SKM-1 (cell line): ENCODE results near the gene ZNF106.

Source experiments
- DNase-seq: peaks from one replicate; lab custom pipeline; 2025; ENCODE audit not compliant: unreplicated experiment; lab: John Stamatoyannopoulos, UW

The ZNF106 gene

DNA sequence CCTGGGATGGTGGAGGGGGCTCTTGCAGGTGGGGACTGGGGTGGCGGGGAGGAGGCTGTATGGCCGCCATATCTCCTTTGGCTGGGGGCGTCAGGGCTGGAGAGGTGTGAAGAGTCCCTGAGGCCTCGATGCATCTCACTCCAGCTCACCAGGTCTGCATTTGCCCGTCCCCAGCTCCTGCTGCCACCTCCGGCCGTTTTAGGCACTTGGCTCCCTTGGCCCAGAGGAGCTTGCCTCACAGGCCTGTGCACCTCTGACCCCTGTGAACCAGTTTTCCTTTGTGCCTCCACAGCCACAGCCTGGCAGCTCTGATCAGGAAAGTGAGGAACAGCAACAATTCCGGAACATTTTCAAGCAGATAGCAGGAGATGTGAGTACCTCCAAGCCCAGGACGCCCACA, 81.9 kb downstream of the ZNF106 start:
- no peak for DNase-seq

GRCh38 chr15:42408178-42408577, 82.8 kb downstream of the ZNF106 start:
- no peak for DNase-seq

DNA sequence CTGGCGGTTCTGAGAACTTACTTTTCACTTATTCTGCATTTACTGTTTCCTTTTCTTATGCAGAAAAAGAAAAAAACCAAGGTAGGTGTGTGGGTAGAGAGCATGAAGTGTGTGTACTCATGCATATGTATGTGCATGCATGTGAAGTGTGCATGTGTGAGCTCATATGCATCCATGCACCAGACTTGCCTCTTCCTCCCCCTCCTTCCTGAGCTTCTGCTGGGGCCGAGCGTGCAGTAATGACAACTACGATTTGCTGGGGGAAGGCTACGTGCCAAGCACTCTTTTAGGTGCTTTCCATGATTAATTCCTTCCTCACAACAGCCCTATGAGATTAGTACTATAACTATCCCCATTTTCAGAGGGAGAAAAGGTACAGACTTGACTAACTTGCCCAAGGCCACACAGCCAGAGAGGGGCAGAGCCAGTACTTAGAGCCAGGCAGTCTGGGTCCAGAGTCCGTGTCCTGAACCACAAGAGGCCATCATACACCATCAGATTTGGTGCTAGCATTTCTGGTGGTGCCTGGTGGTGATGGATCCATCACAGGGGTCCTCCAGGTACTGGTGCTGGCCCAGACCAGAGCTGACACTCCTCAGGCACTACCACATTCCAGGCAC, 85.0 kb downstream of the ZNF106 start:
- DNase-seq = no peak

DNA sequence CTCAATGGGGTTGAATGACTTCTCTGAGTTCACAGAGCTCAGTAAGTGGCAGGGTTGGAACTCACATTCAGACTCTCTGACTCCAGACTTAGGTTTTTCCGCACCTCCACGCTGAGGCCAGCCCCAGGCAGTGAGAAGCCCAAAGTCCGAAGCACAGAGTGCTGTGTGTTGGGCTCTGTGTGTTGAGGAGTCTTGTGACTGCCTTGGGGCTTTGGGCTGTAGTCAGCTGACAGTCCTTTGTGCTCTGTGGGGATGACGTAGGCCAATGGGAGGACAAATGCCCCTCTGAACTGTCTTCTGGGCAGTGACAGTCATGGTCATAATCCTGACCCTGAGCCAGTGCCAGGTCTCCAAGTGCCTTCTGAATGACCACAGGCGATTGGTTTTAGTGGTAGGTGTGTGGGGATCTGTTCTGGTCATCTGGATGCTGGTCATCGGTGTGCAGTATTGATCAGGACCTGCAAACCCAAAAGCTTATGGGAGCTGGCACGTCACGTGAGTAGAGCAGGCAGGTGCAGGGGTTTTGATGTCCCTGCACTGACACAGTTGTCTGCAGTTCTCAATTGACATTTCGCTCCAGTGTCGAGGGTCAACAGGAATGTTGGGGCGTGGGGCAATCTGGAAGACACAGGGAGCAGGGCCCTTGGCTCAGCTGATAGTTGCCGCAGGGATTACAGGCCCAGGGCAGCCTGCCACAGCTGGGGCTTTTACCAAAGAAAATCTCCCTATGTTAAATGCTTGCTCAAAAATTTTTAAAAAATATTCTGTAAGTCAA, 86.3 kb downstream of the ZNF106 start:
- DNase-seq = no peak

DNA sequence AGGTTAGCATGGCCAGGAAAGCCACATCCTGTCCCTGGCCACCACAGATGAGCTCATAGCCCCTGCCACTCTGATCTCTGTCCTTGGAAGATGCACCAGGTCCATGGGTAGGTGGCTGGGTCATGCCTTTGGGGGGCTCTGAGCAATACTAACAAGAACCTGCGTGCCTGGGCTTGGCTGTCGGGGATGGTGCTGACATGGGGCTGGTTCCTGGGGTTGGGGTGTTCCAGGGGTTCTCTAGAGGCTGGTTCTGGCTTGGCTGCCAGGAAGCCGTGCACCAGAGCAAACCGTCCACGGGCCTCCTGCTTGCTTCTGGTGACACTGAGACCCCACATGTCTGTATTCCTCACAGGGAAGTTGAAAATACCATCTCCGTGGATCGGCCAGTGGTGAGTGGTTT, 87.6 kb downstream of the ZNF106 start:
- DNase-seq = no peak

- DNase-seq = no peak
Observed at GRCh38 chr15:42402455-42403205, 88.3 kb downstream of the ZNF106 start.

DNA sequence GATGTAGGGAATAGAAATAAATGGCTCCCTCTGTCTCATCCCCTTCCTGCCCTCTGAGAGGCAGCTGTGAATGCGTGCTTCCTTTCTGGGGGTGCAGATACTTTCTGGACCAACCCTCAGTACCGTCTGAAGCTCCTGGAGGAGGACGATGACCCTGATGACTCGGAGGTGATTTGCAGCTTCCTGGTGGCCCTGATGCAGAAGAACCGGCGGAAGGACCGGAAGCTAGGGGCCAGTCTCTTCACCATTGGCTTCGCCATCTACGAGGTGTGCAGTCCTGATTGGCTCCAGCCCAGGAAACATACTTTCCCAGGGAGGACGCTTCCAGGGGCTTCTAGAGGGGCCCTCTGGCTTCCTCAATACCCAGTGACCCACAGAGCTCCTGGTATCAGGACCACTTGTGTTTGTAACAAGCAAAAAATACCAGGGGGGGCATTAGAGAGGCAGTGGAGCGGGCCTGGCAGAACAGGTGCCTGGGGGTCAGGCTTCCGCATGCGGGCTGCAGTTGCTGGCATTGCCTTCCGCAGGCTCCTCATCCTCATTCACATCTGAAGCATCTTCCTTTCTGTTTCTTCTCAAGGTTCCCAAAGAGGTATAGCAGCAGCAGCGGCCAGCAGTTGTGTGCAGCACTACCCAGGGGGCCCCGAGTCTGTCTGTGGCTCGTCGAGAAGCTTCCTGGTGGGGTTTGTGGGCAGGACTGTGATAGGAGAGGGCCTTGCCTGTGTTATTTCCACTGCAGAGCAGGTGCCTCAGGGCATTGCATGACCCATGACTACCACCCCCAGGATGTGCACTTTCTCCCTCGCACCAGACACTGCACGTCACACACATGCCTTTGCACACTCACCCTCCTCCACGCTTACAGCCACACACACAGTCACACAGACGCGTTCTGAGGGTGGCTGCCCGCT, 89.1 kb downstream of the ZNF106 start:
- DNase-seq = no peak

DNA sequence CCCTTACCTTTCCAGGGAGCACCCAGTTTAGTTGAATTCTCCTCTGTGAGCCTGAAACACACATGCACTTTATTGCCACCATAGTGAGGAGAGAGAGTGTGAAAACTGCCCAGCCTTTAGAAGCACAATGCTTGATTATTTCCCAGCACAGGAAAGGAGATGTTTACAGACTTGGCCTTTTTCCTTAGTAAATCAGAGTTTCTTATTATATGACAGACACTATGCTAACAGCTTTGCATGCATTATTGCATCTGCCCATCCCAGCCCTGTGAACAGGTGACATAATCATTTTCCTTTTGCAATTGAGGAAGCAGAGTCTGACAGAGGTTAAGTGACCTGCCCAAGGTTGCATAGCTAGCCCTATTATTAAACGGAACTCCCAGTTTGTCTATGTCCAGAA, 95.1 kb downstream of the ZNF106 start:
- no peak for DNase-seq

- no peak for DNase-seq
Observed at GRCh38 chr15:42394106-42394505, 96.8 kb downstream of the ZNF106 start.

GRCh38 chr15:42392309-42393024, 98.5 kb downstream of the ZNF106 start:
- no peak for DNase-seq

DNA sequence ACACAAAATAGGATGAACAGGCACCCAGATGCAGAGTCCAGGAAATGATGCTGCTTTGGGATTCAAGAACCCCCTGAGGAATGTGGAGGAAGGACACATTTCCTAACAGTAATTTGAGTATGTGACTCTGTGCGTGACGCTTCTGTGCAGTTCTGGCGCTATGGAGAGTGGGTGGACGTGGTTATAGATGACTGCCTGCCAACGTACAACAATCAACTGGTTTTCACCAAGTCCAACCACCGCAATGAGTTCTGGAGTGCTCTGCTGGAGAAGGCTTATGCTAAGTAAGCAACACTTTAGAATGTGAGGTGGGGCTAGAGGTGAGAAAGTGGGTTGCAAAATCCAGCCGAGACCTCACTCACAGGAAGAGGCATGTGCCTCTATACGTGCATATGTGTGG, 103.3 kb downstream of the ZNF106 start:
- DNase-seq = no peak

DNA sequence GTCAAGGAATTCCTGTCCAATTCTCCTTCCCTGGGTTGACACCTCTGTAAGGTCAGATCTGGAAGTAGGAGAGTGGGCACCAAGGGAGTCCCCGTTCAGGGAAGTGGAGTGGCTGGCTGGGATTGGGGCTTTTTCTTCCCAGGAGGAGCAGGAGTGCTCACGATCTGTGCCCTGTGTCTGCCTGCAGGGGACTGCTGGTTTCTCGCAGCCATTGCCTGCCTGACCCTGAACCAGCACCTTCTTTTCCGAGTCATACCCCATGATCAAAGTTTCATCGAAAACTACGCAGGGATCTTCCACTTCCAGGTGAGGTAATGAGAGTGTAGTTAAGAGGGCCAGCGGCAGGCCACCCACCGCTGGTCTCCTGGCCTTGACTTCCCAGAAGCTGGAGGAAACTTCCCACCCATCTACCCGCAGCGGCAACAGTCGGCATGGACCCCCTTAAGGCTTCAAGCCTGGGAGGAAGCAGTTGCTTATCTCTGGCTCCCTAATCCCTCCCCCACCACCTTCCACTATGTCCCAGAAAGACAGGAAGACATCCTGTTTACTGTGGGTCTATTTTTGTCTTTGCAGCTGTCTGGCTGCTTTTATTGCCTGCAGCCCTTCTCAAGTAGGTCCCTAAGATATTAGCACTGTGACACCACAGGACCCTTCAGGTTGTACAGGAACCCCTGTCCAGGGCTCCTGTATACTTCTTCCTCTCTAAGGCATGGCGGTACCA, 104.8 kb downstream of the ZNF106 start:
- DNase-seq = no peak

DNA sequence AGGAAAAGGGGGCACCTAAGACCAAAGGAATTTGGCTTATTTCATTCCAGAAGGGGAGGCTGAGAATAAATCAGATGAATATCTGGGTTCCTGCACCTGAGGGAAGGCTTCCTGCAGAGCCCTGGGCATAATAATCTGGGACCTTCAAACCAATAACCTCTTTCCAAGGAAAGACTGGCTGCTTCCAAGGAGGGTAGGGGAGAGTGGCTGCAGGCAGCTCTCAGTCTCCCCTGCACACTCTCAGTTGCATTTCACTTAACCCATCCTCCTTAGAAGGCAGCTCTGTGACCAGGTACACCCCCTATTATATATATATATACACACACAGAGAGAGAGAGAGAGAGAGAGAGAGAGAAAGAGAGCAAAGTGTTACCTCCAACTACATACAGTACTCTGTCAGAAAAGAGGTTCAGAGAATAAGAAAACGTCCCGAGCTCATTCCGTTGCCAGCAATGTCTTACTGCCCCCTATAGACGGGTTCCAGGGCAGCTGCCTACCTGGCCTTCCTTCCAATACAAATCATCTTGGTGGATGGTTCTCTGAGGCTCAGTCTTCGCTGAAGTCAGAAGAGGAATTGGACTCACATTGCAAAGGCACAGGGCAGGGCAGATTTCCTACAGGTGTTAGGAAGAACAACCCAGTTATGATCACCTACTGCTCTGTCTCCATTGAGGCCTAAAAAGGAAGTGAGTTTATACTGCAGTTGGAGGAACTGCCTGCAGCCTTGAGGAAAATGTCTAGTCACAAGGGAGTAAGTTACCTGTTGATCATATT, 105.5 kb downstream of the ZNF106 start:
- DNase-seq = peak; percentile 72

- DNase-seq = no peak
Observed at GRCh38 chr15:42384597-42384996, 106.3 kb downstream of the ZNF106 start.

DNA sequence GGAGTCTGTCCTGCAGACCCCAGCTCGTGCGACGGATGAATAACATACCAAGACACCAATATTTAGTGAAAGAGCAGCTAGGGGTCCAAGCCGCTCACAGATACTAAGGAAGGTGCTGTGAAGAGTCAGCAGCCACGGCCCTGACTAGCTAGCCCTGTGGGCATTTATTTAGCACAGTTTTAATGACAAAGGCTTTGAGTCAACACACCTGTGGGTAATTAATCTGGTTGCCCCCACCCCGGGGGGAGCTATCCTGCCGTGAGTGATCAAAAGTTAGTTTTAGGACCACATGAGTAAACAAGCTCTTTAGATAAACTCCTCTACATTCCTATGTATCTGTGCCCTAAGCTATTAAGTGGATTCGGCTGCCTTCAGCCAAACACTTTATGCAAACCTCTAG, 112.9 kb downstream of the ZNF106 start:
- no peak for DNase-seq

GRCh38 chr15:42375941-42376340, 115.0 kb downstream of the ZNF106 start:
- no peak for DNase-seq

DNA sequence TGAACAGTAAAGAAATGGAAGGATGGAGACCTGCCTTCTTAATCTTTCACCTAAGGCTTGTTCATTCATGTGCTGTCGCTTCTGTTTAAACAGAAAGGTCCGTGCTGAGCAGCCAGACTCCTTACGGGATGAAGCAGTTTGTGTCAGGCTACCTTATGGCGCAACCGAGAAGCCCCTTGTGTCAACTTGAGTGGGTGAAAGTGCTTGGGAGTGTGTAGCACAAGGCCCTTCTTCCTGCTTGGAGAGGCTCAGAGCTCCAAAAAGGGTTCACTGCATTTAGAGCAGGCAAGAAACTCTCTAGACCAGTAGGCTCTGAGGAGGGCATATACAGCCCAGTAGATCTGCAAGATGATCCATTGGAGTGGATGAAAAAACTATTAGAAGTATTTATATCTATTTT, 115.7 kb downstream of the ZNF106 start:
- no peak for DNase-seq

DNA sequence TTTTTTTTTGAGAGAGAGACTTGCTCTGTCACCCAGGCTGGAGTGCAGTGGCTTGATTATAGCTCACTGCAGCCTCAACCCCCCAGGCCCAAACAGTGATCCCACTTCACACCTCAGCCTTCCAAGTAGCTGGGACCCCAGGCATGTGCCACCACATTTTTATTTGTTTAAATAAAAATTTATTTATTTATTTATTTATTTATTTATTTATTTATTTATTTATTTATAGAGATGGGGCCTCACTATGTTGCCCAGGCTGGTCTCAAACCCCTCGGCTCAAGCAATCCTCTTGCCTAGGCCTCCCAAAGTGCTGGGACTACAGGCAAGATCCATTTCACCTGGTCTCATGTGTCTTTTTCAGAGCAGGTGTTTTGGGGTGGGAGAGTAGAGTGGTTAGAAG, 116.1 kb downstream of the ZNF106 start:
- no peak for DNase-seq

DNA sequence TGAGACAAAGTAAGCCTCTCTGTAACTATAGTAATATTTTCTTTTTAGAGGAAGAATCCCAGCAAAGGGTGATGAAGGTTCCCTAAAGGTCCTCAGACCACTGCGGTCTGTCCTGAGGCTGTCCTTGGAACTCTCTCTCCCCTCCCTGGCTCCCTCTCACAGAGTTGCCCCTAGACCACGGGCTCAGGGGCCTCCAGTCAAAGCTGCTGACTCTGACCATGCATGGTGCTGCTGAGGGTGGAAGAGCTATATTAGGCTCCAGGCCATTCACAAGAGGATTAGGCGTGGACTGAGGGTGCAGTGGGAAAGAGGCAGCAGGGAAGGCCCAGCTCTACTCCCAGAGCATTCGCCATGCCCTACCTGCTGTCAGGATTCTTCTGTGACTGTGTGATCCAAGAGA, 117.0 kb downstream of the ZNF106 start:
- DNase-seq = no peak
